Activated T-cell treated with anti-CD3 and anti-CD28 coated beads, Interleukin-2, amount 50 U/mL, for 48 hours (primary cell): ENCODE results near the gene TEK.

Experiments
- DNase-seq, 2 experiments: peaks; one replicate each; pipeline ENCODE4 v3.0.0-alpha.2; 2020

The TEK gene

GRCh38 chr9:27125030-27125429, 16.0 kb downstream of the TEK start:
- DNase-seq = no peak

- DNase-seq = no peak
Observed at GRCh38 chr9:27125936-27126335, 16.9 kb downstream of the TEK start.

- DNase-seq = no peak
Observed at GRCh38 chr9:27126670-27127069, 17.6 kb downstream of the TEK start.

- DNase-seq = no peak
Observed at GRCh38 chr9:27129221-27129620, 20.2 kb downstream of the TEK start.

DNA sequence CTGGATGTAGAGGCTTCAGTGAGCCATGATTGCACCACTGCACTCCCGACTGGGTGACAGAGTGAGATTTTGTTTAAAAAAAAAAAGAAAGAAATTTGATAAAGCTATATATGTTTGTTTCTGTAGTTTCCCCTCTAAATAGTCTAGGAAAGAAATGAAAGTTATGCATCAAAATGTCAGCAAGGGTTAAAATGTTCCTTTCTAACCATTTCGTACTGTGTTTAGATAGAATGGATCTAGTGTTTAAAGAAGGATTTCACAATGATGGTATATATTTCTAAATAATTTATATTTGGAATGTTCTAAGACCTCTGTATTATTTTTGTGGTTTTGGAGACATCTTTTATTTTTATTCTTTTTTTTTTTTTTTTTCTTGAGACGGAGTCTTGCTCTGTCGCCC, 22.7 kb downstream of the TEK start:
- DNase-seq = no peak

GRCh38 chr9:27133817-27134216, 24.8 kb downstream of the TEK start:
- no peak for DNase-seq

DNA sequence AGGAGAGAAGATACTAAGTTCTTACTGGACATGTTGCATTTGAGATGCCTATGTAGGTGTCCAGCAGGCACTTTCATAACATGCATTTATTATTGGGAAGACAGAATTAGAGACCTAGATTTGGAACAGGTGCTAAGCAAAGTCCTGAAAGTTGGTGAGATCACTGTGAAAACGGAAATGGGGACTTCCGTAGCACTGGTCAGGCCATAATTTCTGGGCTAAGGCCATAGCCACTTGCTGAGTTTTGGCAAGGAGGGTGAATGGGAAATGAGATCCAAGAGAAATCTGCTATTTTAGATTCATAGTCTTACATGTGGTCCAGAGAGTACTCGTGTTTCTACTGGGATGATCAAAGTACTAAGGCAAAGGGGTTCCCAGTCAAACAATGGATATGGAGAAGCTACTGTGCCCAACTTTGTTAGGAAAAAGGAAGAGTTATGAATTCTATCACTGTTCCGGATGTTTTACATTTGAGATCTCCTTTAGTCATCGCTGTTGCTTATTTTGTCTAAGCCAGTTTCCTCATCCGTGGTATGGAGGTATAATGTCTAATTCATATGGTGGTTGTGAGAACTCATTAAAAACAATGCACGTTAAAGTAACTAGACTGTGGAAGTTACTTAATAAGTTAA, 33.4 kb downstream of the TEK start:
- no peak for DNase-seq

DNA sequence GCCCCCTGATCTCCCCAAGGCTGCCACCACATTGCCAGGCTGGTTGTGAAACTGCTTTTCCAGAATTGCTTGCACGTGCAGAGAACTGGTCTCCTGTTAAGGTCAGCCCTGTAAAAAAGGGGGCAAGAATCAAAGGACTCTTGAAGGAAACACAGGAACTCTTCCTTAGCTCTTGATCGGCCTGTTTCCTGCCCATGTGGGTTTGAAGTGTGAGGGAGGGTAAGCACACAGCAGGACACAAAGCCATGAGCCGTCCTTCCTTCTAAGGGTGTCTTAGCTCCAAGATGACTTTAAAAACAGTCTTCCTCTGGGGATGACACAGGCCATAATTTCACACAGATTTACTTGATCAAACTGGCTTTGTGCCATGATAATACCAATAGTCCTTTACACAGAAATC, 36.1 kb downstream of the TEK start:
- DNase-seq = no peak

- no peak for DNase-seq
Observed at GRCh38 chr9:27149651-27150050, 40.6 kb downstream of the TEK start.

GRCh38 chr9:27150746-27151406, 41.9 kb downstream of the TEK start:
- DNase-seq = no peak

DNA sequence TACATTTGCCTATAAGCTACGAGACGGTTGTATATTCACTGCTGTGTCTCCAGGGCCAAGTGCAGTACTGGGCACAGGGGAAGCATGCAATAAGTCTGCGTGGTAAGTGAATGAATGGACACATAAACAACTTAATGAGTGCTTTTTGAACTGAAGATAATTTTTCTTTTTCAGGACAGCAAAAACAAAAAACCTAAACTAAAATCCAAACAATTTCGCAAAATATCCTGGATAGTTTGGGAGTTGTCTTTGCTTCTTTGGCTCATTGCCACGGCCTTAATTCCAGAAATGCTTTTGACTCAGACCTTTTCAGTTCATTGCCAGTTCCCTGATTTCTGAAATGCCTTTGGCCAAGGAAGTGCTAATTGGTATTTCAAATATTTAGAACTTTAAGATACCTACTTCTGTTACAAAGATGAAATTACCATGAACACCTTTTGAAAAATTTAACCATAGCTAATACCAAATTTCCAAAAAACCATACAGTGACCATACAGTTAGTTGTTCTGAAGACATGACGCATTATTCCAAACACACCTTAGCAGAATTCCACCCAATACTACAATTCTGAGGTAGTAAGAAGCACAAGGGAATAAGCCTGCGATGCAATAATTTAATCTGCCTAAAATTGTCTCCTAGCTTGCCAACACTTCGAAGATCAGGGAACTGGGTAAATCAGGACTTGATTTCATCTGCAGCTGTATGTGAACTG, 42.8 kb downstream of the TEK start:
- no peak for DNase-seq

DNA sequence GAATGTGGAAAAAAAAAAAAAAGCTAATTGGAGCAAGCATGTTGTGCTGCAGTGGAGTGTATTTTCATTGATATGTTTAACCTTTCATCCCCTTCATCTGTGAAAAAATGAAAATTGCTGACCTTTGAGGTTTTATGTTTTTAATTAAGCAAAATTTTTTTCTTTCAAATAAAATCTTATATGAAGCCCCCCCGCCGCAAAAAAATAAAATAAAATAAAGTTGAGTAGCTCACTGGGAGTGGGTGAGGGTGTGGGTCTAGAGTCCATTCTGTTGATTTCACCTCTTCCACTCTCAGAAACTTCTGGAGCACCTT, 43.3 kb downstream of the TEK start:
- no peak for DNase-seq

GRCh38 chr9:27154908-27155307, 45.9 kb downstream of the TEK start:
- DNase-seq = no peak

- no peak for DNase-seq
Observed at GRCh38 chr9:27157097-27157496, 48.1 kb downstream of the TEK start.

GRCh38 chr9:27157736-27158135, 48.7 kb downstream of the TEK start:
- no peak for DNase-seq

- DNase-seq = no peak
Observed at GRCh38 chr9:27160636-27161035, 51.6 kb downstream of the TEK start.

- no peak for DNase-seq
Observed at GRCh38 chr9:27162045-27162444, 53.0 kb downstream of the TEK start.

DNA sequence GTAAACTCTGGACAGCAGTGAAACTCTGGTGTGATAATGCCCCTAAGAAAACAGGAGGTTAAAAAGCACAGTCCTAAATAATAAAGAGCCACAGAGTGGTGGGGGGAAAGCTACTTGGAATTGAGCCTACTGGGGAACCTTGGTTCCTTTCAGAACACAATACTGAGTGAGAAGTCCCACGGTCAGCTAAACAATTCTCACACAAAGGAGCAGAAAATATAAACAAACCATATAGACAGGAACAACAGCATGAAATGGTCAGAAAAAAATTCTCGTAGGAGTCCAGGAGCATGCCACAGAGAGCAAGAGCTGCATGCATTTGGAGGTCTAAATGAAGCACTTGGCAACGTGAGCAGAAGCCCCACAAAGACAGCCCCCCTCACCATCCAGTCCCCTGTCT, 56.0 kb downstream of the TEK start:
- DNase-seq = no peak

DNA sequence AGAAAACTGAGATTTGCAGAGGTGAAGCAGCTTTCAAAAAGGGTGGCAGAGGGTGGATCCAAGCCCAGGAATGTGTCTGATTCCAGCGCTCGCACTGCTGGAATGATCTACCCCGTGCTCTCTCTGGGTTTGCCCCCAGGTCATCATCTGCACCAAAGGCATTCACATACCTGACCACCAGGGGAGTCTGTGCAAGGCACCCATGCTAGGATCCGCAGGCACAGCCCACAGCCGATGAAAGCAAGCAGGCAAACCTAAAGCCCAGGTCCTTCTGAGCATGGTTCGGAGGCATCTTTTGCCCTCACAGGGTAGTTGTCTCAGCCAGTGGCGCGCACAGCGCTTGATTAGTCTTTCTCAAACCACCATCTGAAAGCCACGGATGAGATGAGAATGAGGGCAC, 56.6 kb downstream of the TEK start:
- no peak for DNase-seq

- no peak for DNase-seq
Observed at GRCh38 chr9:27168496-27168895, 59.5 kb downstream of the TEK start.

- DNase-seq = no peak
Observed at GRCh38 chr9:27168951-27169350, 59.9 kb downstream of the TEK start.

- no peak for DNase-seq
Observed at GRCh38 chr9:27176971-27177370, 67.9 kb downstream of the TEK start.

DNA sequence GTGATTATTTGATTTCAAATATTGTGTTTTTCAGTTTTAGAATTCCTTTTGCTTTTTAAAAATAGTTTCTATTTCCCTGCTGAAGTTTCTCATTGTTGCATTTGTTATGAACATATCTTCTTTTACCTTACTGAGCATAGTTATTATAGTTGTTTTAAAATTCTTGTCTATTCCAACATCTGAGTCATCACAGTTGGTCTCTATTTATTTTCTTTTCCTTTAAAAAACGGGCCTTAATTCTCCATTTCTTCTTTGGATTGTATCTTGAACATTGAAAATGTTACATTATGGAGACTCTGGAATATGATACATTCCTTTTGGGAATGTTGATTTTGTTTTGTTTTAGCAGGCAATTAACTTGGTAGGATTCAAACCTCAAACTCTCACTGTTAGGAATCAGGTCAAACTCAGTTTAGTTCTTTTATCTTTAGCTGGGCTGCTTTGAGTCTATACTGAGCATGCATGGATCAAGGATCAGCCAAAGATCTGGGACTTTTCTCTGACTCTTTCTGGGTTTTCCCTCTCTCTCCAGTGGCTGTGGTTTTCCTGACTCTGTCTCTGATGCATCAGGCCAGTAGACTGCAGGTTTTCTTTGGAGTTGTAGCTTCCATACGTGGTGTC, 70.3 kb downstream of the TEK start:
- DNase-seq = no peak

- no peak for DNase-seq
Observed at GRCh38 chr9:27181381-27181780, 72.4 kb downstream of the TEK start.
